ENCODE results near the gene CTNNBL1. TPM values are rescaled to one million over a fixed set of nuclear protein-coding genes. Genes with fewer than 3 reads are reported as not detected.

CTNNBL1 gene
- total and polyA plus RNA-seq, 2 of the 4 experiments (the other 2 are of a cell fraction) = 29.9 to 34.1 TPM

GRCh38 chr20:37877832-37878772, 184.3 kb downstream of the CTNNBL1 start:
- Histone ChIP-seq H3K9me1 (ENCODE audit: insufficient read depth, low read length) (no peaks in the 10 kb centered on the region; the same call in 1 of the 2 replicates), H2AFZ (replicated peaks; ENCODE audit: low read length, poor library complexity) (no peak overlapping the region), H4K8ac (ENCODE audit: low read depth in 2 of 2, low read length in 2 of 2) (no peak overlapping the region), H3K56ac (ENCODE audit: extremely low read depth, insufficient read depth, low read length) (no peak overlapping the region), H3K18ac (ENCODE audit: low read depth, low read length) (no peak overlapping the region), H3K27ac (ENCODE audit: insufficient read depth, low read length) (no peak overlapping the region), H4K5ac (ENCODE audit: low read depth, low read length) (no peak overlapping the region), H2AK5ac (ENCODE audit: low read depth, low read length) (no peak overlapping the region), H3K9ac (ENCODE audit: low read depth, low read length) (no peak overlapping the region), H3K36me3 (ENCODE audit: control insufficient read depth, insufficient read depth, low read length) (peaks cover 10% of the 10 kb centered on the region), H2BK20ac (ENCODE audit: low read depth, low read length) (no peak overlapping the region), H3K23ac (ENCODE audit: low read depth, low read length) (no peak overlapping the region), H3K4ac (ENCODE audit: low read depth, low read length) (no peak overlapping the region), H2BK15ac (ENCODE audit: low read depth, low read length) (no peak overlapping the region), H2BK120ac (ENCODE audit: low read depth, low read length) (no peak overlapping the region), H4K20me1 (ENCODE audit: insufficient read depth, low read length) (no peaks in the 10 kb centered on the region), H3K4me1 (ENCODE audit: control insufficient read depth, insufficient read depth, low read length) (no peaks in the 10 kb centered on the region), H3K79me1 (ENCODE audit: low read depth in 1 of 2, low read length in 2 of 2) (no peaks in the 10 kb centered on the region), H3K4me3 (ENCODE audit: insufficient read depth, low read depth, low read length) (no peak overlapping the region), H4K91ac (ENCODE audit: insufficient read depth, low read depth, low read length) (no peak overlapping the region), H3K14ac (replicated peaks; ENCODE audit: low read depth, low read length) (no peak overlapping the region), H2BK5ac (ENCODE audit: low read depth, low read length, poor library complexity, severe bottlenecking) (no peak overlapping the region), H3K27me3 (ENCODE audit: control insufficient read depth, insufficient read depth, low read length) (peaks cover 13% of the 10 kb centered on the region), H3K4me2 (ENCODE audit: low read depth, low read length) (no peak overlapping the region), H3K9me3 (ENCODE audit: control insufficient read depth, insufficient read depth, low read length) (no peaks in the 10 kb centered on the region), H2AK9ac (replicated peaks; ENCODE audit: low read depth, low read length, poor library complexity) (peak overlapping the region; percentile 37)
- POLR2A ChIA-PET (ENCODE audit: unreplicated experiment) = no interaction called here
- dilution Hi-C loops (cut with HindIII; ENCODE audit: low sequenced_read_pairs, unreplicated experiment) (no loop called here), intact Hi-C loops (cut with micrococcal nuclease) (no loop called here), in situ Hi-C loops (cut with MboI; ENCODE audit: low sequenced_read_pairs) (no loop called here)
- ATAC-seq (ENCODE audit: low read depth) (no peak), DNase-seq (no peak)
- no TSS peak for BruUV-seq (replicated peaks)
- TF ChIP-seq CTCF (conservative IDR thresholded peaks at IDR 0.05; ENCODE audit: low read depth, low read length) (no peak), NFE2L2 (IDR thresholded peaks at IDR 0.05; ENCODE audit: low read depth, low read length) (no peak), RFX5 (IDR thresholded peaks at IDR 0.05; ENCODE audit: low read depth, low read length) (no peak), POLR2A (IDR thresholded peaks at IDR 0.05; ENCODE audit: low read depth, low read length) (no peak)
- WGBS, 2 experiments (ENCODE audit: extremely low coverage in 2 of 2, insufficient read length in 1 of 2) = 78% methylated on average over 10 of the region's 20 CpGs; no CpG with 5 or more reads in 1 of the 2 experiments
- CTCF ChIA-PET = interaction anchor here (0.6 kb wide), 1 partner anchor 219 kb away, joined by 3 read pairs; no protein-coding TSS in a partner anchor
